Activated T-cell treated with anti-CD3 and anti-CD28 coated beads, Interleukin-2, amount 50 U/mL, for 72 hours (primary cell): ENCODE results near the gene LMNB1. TPM values are rescaled to one million over a fixed set of nuclear protein-coding genes. Genes with fewer than 3 reads are reported as not detected.
"Not testable (repeated sequence)": the region's sequence is repeated elsewhere in the genome, so short reads cannot be mapped to it uniquely, and the experiment has no call there.

ENCODE experiments used
- ATAC-seq, 2 donors: fragments of 150-1000 bp; cut with Tn5 transposase; replicated peaks in 1 of 2; 2 replicates each; pipeline ENCODE4 v1.10.0; 2021; ENCODE audit warnings: moderate library complexity in 2 of 2, mild to moderate bottlenecking in 1 of 2
- DNase-seq, 2 donors: peaks; one replicate each; pipeline ENCODE4 v3.0.0; 2021 to 2022; ENCODE audit warnings: mixed read lengths in 1 of 2
- H3K27ac Mint-ChIP-seq: one replicate; pipeline ENCODE4 v1.8.0; 2022; ENCODE audit warnings: mild to moderate bottlenecking, moderate library complexity, mixed read lengths
- H3K27me3 Mint-ChIP-seq: one replicate; pipeline ENCODE4 v1.8.0; 2022; ENCODE audit warnings: low read depth, mixed read lengths
- H3K36me3 Mint-ChIP-seq, 2 donors: one replicate each; pipeline ENCODE4 v1.8.0; 2022; ENCODE audit warnings: mixed read lengths in 2 of 2, mild to moderate bottlenecking in 1 of 2; ENCODE audit not compliant: insufficient read depth in 2 of 2
- H3K4me1 Mint-ChIP-seq: one replicate; pipeline ENCODE4 v1.8.0; 2022; ENCODE audit warnings: low read depth, mixed read lengths
- H3K4me3 Mint-ChIP-seq, 2 donors: one replicate each; pipeline ENCODE4 v1.8.0; 2022; ENCODE audit warnings: mild to moderate bottlenecking in 2 of 2, mixed read lengths in 2 of 2, moderate library complexity in 2 of 2
- H3K9me3 Mint-ChIP-seq, 2 donors: one replicate each; pipeline ENCODE4 v1.8.0; 2022; ENCODE audit warnings: mixed read lengths in 2 of 2
- total RNA-seq, 2 donors: library from RNA; stranded (reverse); gene quantifications; one replicate each; pipeline ENCODE4 v1.2.3, GENCODE V29; 2022

The LMNB1 gene
- total RNA-seq, 2 donors from 2014 or later: 186 to 211 TPM

- Mint-ChIP-seq H3K9me3 (no peaks in the 10 kb centered on the region), H3K36me3 (peaks cover 1 to 18% of the 10 kb centered on the region in 2 donors)
These were observed 17.4 kb downstream of the LMNB1 start for GRCh38 chr5:126794157-126794828.

GRCh38 chr5:126799780-126800179 is 22.8 kb downstream of the LMNB1 start:
- no peak overlapping the region for H3K4me3 Mint-ChIP-seq
- peak in 1 of 2 donors; percentile 15 for ATAC-seq
- DNase-seq: no peak
- no peaks in the 10 kb centered on the region for H3K27me3 Mint-ChIP-seq
- H3K9me3 Mint-ChIP-seq: no peaks in the 10 kb centered on the region
- H3K4me1 Mint-ChIP-seq: peaks cover 76% of the 10 kb centered on the region
- peaks cover 6 to 18% of the 10 kb centered on the region in 2 donors for H3K36me3 Mint-ChIP-seq
- peak overlapping the region; percentile 24 for H3K27ac Mint-ChIP-seq

More at GRCh38 chr5:126794157-126794828, 17.4 kb downstream of the LMNB1 start:
- no peaks in the 10 kb centered on the region for H3K27me3 Mint-ChIP-seq
- peaks cover 80% of the 10 kb centered on the region for H3K4me1 Mint-ChIP-seq
- no peak overlapping the region for H3K27ac Mint-ChIP-seq
- H3K4me3 Mint-ChIP-seq: no peak overlapping the region
- ATAC-seq: no peak
- DNase-seq: no peak

DNA sequence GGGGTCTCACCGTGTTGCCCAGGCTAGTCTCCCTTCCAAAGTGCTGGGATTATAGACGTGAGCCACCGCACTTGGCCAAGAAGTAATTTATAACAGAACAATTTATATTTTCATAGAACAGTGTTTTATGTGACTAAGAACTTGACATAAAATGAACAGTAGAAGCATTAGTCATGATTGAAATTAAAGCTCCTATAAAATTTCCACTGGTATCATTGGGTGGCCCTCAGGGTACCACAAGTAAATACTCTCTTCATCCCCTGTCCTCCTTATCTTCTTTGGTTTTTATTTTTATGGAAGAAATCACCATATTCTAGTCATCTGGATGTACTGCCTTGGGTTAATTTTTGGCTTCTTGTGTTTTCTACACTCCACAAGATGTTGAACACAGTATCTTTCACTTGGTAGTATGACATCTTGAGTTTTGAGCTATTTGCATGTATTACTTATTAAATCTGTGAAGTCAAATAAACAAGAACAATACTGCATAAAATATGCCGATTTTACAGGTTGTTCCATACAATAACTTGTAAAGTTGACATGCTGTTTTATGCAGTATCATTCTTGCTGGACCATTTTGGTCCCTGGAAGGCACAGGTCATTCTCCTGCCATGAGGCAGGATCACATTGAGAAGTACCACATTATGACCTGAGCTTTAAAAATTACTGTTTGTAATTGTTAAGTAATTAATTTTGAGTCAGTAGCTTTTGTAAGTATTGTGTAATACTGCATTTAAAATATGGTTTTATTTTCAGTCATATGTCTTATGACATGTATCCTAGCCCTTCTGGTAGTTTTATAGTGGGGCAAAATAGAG is 24.4 kb downstream of the LMNB1 start:
- no peaks in the 10 kb centered on the region for H3K9me3 Mint-ChIP-seq
- ATAC-seq (peak; percentile 23 to 50), DNase-seq (no peak)
- H3K4me1 Mint-ChIP-seq: peaks cover 68% of the 10 kb centered on the region
- peak overlapping the region in 1 of 2 donors; percentile 9 for H3K4me3 Mint-ChIP-seq
- peak overlapping the region; percentile 66 for H3K27ac Mint-ChIP-seq
- H3K27me3 Mint-ChIP-seq: no peaks in the 10 kb centered on the region
- peaks cover 8 to 25% of the 10 kb centered on the region in 2 donors for H3K36me3 Mint-ChIP-seq

DNA sequence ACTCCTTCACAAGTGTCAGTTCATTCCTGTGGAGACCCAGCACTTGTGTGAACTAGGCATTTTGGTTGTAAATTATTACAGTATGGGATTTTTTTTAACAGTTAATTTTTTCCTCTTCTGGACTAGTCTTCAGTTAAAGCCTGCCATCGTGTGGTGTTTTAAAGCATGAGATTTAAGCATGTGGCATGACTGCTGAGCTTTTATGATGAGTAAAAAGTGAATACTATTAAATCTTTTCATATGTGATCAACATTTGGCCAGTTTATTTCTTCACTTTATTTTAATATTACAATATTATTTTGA is 25.0 kb downstream of the LMNB1 start:
- no peak overlapping the region for H3K4me3 Mint-ChIP-seq
- no peaks in the 10 kb centered on the region for H3K9me3 Mint-ChIP-seq
- no peaks in the 10 kb centered on the region for H3K27me3 Mint-ChIP-seq
- H3K4me1 Mint-ChIP-seq: peaks cover 67% of the 10 kb centered on the region
- H3K36me3 Mint-ChIP-seq: peaks cover 8 to 29% of the 10 kb centered on the region in 2 donors
- DNase-seq: no peak
- H3K27ac Mint-ChIP-seq: peak overlapping the region; percentile 54
- peak; percentile 31 to 39 for ATAC-seq

DNA sequence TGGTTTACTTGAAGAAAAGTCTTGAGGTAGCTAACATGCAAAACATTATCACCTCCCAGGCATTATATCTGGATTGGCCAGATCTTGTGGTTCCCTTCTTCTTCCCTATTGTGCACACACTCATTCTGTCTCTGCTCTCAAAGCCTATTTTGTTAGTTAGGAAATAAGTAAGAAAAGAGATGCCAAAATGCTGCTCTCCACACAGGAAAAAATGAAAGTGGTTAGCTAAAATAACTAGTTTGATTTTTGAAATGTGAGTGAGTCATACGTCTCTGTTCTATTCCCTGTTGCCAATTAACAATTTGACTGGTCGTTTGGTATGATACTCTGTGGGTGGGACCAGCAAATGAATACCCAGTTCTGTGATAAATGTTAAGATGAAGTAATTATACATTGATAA is 28.1 kb downstream of the LMNB1 start:
- H3K27me3 Mint-ChIP-seq: no peaks in the 10 kb centered on the region
- DNase-seq (no peak), ATAC-seq (peak; percentile 40 to 55)
- peak overlapping the region; percentile 72 for H3K27ac Mint-ChIP-seq
- no peaks in the 10 kb centered on the region for H3K9me3 Mint-ChIP-seq
- peaks cover 13 to 36% of the 10 kb centered on the region in 2 donors for H3K36me3 Mint-ChIP-seq
- peaks cover 58% of the 10 kb centered on the region for H3K4me1 Mint-ChIP-seq
- H3K4me3 Mint-ChIP-seq: peak overlapping the region; percentile 9 to 60

DNA sequence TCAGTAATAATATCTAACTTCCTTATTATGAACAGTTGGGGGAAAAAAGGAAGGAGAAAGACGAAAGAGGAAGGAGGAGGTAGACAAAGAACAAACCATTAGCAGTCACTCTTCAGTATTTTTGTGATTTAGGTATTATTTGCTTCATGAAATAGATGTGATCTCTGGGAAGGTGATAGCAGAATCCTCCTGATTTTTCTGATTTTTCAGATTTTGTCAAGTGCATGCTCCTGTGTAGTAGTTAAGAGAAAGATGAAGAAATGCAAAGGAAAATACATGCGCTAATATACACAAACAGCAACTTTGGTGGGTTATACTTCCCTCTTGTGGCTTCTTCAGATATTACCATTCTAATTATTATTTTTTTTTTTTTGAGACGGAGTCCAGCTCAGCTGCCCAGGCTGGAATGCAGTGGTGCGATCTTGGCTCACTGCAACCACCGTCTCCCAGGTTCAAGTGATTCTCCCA is 31.6 kb downstream of the LMNB1 start:
- Mint-ChIP-seq H3K27ac (peak overlapping the region; percentile 47), H3K4me1 (peaks cover 66% of the 10 kb centered on the region), H3K9me3 (no peaks in the 10 kb centered on the region), H3K4me3 (no peak overlapping the region), H3K36me3 (peaks cover 17 to 55% of the 10 kb centered on the region in 2 donors), H3K27me3 (no peaks in the 10 kb centered on the region)
- ATAC-seq: no peak
- no peak for DNase-seq

GRCh38 chr5:126809916-126810315 is 33.0 kb downstream of the LMNB1 start:
- Mint-ChIP-seq H3K9me3 (no peaks in the 10 kb centered on the region), H3K27me3 (no peaks in the 10 kb centered on the region), H3K36me3 (peaks cover 17 to 60% of the 10 kb centered on the region in 2 donors), H3K27ac (peak overlapping the region; percentile 100), H3K4me3 (peak overlapping the region in 1 of 2 donors; percentile 25), H3K4me1 (peaks cover 62% of the 10 kb centered on the region)
- DNase-seq (no peak), ATAC-seq (no peak)

DNA sequence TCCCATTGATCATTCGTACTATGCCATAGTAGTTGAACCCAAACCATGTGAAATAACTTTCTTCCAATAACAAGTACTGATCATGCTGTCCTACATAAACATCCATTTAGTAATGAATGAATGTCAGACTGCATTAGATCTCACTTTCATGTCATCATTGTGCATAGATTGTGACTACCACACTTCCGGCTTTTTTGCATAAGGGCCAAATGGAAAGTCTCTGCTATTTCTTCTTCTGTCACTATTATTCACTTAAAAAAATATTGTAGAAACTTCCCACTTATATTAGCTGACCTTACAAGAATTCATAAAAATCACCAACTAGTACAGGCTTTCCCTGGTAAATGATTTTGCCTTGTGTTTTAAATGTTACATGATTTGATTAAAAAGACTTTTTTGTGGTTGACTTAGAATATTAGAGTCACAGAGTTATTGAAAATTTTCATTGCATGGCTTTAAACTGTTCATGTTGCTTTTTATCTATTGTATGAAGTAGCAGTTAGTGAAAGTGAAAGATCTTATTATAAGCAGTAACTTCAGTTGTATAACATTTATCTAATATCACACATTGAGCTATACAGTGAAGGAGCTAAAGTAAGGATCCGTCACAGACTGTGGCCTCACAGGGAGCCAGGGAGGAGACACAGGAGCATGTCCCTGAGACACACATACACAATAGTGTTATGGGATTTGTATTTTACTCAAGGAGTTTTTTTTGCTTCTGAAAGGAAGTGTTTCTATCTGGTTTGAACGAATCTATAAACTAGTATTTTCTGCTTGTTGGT is 33.9 kb downstream of the LMNB1 start:
- Mint-ChIP-seq H3K4me3 (peak overlapping the region; percentile 69 to 94), H3K9me3 (no peaks in the 10 kb centered on the region), H3K27ac (peak overlapping the region; percentile 100), H3K4me1 (peaks cover 58% of the 10 kb centered on the region), H3K27me3 (no peaks in the 10 kb centered on the region), H3K36me3 (peaks cover 17 to 61% of the 10 kb centered on the region in 2 donors)
- ATAC-seq: no peak
- DNase-seq: no peak

GRCh38 chr5:126811515-126812198 is 34.7 kb downstream of the LMNB1 start:
- Mint-ChIP-seq H3K27ac (peak overlapping the region; percentile 100), H3K4me3 (peak overlapping the region; percentile 69 to 94), H3K27me3 (no peaks in the 10 kb centered on the region), H3K9me3 (no peaks in the 10 kb centered on the region), H3K36me3 (peaks cover 17 to 57% of the 10 kb centered on the region in 2 donors), H3K4me1 (peaks cover 58% of the 10 kb centered on the region)
- ATAC-seq (peak; percentile 93 to 95), DNase-seq (peak; percentile 59 to 68)

DNA sequence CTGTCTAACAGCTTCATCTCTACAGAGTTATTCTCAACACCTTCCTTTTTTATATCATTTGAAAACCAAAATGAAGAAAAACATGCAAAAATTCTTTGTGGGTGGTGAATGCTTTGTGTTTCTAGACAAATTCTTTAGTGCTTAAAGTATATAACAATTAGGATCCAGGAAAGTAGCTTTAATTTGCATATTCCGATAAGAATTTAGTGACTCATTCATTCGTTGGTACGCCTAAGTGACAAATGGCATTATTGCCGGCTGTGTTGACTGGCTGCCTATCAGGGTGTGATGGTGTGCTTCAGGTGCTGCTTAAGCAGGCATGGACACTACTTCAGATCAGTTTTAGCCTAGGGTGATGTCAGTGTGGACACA is 35.2 kb downstream of the LMNB1 start:
- peaks cover 58% of the 10 kb centered on the region for H3K4me1 Mint-ChIP-seq
- peaks cover 21 to 57% of the 10 kb centered on the region in 2 donors for H3K36me3 Mint-ChIP-seq
- DNase-seq (peak; percentile 4 to 17), ATAC-seq (peak; percentile 22 to 26)
- H3K27ac Mint-ChIP-seq: peak overlapping the region; percentile 100
- H3K9me3 Mint-ChIP-seq: no peaks in the 10 kb centered on the region
- H3K4me3 Mint-ChIP-seq: peak overlapping the region; percentile 69 to 94
- no peaks in the 10 kb centered on the region for H3K27me3 Mint-ChIP-seq

DNA sequence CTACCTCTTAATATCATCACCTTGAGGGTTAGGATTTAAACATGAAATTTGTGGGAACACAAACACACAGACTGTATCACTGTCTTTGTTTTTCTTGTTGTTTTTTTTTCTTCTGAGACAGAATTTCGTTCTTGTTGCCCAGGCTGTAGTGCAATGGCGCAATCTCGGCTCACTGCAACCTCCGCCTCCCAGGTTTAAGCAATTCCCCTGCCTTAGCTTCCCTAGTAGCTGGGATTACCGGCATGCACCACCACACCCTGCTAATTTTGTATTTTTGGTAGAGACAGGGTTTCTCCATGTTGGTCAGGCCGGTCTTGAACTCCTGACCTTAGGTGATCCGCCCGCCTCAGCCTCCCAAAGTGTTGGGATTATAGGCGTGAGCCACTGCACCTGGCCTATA is 36.9 kb downstream of the LMNB1 start:
- Mint-ChIP-seq H3K27ac (peak overlapping the region; percentile 98), H3K36me3 (peaks cover 23 to 64% of the 10 kb centered on the region in 2 donors), H3K4me3 (peak overlapping the region in 1 of 2 donors; percentile 70), H3K4me1 (peaks cover 50% of the 10 kb centered on the region)
- not testable (repeated sequence) for DNase-seq, H3K27me3 Mint-ChIP-seq, ATAC-seq, H3K9me3 Mint-ChIP-seq

DNA sequence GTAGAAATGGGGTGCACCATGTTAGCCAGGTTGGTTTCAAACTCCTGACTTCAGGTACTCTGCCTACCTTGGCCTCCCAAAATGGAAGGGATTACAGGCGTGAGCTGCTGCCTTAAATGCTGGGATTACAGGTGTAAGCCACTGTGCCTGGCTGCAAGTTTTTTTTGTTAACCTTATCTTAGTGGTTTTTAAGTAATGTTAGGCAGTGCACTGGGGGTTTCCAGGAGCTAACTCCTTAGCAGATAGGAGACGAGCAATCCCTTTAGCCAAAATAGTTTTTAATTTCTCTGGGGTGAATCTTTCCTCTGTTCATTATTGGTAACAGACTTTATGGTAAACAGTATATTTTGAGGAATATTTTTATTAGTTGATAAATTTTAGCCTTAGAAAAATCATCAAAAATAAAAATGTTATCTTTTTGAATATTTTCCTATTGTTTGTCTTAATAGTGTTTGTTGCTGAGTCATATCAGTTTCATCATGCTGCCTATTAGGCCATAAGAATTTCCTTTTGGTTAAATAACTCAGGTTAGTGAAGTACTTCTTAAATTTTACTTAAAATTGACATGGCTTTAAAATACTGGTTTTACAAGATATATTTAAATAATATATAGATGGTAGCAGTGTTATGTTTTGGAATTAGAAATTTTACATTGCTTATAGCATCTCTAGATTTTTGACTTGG is 37.9 kb downstream of the LMNB1 start:
- Mint-ChIP-seq H3K27me3 (no peaks in the 10 kb centered on the region), H3K27ac (peak overlapping the region; percentile 98), H3K36me3 (peaks cover 24 to 57% of the 10 kb centered on the region in 2 donors), H3K4me3 (peak overlapping the region in 1 of 2 donors; percentile 70), H3K9me3 (no peaks in the 10 kb centered on the region), H3K4me1 (peaks cover 42% of the 10 kb centered on the region)
- ATAC-seq (no peak), DNase-seq (no peak)
